Measurements from ENCODE around the gene PSPN.
"Not testable (repeated sequence)": the region's sequence is repeated elsewhere in the genome, so short reads cannot be mapped to it uniquely, and the experiment has no call there.

Gene PSPN

GRCh38 chr19:6402837-6403608 lies 27.3 kb upstream of the PSPN start:
- DNase-seq, result no peak

- no peak for DNase-seq
Measured at GRCh38 chr19:6402058-6402457, 26.3 kb upstream of the PSPN start.

DNA sequence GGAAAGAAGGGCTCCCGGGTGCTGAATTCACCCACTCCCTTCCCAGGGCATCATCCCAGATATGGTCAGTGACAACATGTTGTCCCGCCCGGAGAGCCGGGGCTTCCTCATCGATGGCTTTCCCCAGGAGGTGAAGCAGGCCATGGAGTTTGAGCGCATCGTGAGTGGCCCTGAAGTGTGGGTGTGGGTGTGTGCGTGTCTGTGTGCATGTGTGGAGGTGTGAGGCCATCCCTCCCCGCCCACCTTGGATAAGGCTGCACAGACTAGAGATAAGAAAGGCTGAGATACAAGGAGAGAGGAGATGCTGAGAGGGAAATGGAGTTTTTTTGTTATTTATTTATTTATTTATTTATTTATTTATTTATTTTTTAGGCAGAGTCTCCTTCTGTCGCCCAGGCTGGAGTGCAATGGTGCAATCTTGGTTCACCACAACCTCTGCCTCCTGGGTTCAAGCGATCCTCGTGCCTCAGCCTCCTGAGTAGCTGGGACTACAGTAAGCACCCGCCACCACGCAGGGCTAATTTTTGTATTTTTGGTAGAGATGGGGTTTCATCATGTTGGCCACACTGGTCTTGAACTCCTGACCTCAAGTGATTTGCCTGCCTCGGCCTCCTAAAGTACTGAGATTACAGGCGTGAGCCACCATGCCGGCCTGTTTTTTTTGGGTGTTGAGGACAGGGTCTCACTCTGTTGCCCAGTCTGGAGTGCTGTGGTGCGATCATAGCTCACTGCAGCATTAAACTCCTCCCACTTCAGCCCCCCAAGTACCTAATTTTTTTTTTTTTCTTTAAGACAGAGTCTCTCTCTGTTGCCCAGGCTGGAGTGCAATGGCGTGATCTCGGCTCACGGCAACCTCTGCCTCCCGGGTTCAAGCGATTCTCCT lies 24.6 kb upstream of the PSPN start:
- not testable (repeated sequence) for DNase-seq

GRCh38 chr19:6396305-6396704 lies 20.6 kb upstream of the PSPN start:
- DNase-seq, result no peak

- DNase-seq, result no peak
Measured at GRCh38 chr19:6394831-6395230, 19.1 kb upstream of the PSPN start.

GRCh38 chr19:6393983-6394412 lies 18.3 kb upstream of the PSPN start:
- DNase-seq, result peak; percentile 79

DNA sequence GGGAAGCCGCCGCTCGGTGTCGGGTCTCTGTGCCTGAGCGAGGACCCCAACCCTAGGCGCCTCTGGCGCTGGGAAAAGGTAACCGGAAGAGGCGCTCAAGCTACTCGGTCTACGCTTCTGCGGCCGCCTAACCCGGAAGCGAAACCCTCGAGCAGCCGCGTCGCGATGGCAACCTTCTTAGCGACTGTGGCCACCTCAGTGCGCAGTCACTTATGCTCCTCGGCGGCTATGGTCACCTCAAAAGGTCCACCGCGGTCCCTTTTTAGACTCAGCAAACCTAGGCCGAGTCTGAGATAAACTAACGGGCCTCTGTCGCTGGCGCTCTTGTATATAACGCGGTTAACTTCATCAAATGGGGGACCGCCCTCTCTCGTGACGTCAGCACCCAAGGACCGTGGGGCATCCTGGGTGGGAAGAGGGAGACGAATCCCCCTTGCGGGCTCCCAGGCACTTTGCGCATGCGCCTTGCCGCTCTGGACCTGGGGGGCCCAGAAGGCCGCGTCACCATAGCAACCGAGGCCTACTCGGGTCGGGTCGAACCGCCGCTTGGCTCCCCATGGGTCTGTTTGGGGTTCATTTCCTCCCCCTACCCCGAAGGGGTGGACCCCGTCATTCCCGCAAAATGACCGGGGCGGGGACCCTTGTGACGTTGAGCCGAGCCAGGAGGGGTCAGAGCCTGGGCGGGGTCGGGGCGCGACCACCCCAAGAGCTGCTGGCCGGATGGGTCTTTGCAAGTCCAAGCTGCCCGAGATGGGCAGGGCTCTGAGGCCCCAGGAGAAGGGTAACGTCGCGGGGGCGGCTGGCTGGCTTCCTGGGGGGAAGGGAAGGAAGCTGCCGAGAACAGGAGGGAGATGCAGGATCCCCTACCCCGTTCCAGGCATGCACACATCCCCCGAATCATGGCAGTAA lies 17.6 kb upstream of the PSPN start, which contains the start of gene GTF2F1:
TSS of gene GTF2F1 (minus strand) at position 91 of the 909 bp plus-strand sequence. CDS start 169 bp downstream, outside the sequence.
- peak; percentile 94 for DNase-seq

DNA sequence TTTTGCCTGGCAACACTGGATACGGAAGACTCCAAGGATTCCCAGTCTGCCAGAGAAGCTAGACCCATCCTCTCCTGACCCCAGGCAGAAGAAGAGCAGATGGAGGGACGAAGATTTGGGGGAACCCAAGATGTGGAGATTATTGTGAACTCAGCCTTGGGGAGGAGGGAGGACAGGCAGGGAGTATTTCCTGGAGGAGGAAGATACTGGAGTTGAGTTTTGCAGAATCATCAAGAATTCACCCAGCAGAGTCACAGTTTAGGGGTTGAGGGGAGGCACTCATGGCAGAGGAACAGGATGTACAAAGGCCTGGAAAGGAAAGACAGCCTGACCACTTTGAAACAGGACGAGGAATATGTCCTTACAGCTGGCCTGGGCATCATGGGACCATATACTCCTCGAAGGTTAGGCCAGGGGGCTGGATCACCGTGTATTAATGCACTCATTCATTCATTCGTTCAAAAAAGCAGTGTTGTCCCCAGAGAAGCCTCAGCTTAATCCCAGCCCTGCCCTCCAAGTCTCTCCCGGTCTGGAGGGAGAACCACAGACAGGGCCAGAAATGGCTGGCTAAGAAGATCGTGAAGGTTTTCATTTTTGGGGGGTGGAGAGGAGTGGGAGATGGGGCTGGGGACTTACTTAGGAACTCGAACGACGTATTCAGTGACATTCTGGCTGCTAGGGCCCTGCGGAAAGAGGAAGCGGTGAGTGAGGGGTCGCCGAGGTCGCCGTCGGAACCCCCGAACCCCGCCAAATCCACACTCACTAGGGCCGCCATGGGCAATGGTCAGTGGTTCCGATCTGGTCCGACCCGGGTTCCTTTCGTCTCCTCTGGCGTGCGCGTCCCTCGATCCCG lies 16.7 kb upstream of the PSPN start:
- no peak for DNase-seq

DNA sequence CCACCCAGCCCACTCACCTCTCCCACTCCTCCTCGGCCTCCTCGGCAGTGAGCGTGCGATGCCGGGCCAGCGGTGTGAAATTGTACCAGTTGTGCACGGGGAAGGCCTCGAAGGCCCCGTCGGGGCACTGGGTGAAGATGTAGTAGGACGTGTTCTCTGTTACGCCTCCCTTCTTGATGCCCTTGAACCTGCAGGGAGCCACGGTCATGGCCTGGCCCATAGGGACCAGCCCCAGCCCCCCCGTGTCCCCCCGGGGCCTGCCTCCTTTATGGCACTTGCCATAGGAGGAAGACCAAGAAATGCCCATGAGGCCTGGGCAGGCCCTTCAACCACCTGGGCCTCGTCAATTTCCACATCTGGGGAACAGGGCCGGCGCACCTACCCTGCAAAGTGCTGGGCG lies 11.6 kb upstream of the PSPN start:
- DNase-seq, result no peak

DNA sequence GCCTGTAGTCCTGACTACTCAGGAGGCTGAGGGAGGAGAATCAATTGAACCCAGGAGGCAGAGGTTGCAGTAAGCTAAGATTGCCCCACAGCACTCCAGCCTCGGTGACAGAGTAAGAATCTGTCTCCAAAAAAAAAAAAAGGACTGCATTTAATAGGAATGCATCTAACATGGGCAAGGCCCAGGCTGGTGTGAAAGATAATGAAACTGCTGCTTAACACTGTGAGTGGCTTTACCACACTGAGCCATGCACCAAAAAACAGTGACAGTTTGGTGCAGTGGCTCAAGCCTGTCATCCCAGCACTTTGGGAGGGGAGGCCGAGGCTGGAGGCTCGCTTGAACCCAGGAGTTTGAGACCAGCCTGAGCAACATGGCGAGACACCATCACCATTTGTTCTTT lies 8.6 kb upstream of the PSPN start:
- DNase-seq, result no peak

- DNase-seq, result no peak
Measured at GRCh38 chr19:6383188-6383587, 7.5 kb upstream of the PSPN start.

DNA sequence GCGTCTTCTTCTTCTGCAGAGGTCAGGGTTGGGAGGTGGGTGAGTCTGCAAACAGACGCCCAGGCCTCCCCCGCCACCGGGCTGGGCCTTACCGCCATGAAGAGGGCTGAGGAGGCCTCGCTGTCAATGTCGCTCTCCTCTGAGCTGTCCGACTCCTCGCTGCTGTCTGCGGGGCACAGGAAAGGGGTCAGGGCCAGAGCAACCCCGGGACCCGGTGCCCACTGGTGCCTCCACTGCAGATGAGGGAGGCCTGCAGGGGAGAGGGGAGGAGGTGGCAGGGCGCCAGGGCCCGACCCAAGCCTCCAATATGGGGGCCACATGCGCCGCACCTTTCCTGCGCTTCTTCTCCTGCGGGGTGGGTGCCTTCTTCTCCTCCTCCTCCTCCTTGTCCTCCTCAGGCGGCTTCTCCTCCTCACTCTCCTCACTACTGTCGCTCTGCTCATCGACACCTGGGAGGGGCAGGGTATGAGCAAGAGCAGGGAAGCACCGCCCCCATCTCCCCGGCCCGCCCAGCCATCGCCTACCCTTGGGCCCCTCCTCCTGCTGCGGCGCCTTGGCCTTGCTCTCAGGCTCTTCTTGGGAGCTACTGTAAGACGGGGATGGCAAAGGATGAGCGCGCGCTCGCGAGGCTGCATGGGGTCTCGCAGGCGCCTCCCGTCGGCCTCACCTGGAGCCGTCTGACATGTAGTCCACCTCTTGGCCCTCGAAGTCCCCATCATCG lies 5.5 kb upstream of the PSPN start:
- DNase-seq, result no peak

- no peak for DNase-seq
Measured at GRCh38 chr19:6379744-6380143, 4.0 kb upstream of the PSPN start.

- no peak for DNase-seq
Measured at GRCh38 chr19:6378486-6378885, 2.8 kb upstream of the PSPN start.

DNA sequence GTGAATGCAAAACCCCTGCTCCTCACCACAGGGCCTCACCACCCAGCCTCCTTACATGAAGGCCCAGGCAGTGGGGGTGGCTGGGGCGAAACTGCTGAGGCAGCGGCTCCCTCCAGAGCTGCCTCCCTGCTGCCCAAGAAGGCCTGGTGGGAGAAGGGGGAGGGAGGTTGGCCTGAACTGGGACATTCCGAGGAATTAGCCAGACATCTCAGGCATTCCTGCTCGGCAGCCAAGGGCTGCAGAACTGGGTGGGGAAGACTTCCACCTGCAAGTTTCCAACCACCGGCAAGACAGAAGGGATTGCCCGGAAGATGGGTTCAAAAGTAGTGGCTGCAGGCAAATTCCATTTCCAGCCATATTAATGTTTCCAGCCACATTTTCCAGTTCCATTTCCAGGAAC lies 2.3 kb upstream of the PSPN start:
- no peak for DNase-seq

GRCh38 chr19:6376512-6377190 lies 918 bp upstream of the PSPN start:
- DNase-seq, result no peak

- DNase-seq, result no peak
Measured at GRCh38 chr19:6374711-6375410, 872 bp downstream of the PSPN start.

- no peak for DNase-seq
Measured at GRCh38 chr19:6374161-6374709, 1.5 kb downstream of the PSPN start.

DNA sequence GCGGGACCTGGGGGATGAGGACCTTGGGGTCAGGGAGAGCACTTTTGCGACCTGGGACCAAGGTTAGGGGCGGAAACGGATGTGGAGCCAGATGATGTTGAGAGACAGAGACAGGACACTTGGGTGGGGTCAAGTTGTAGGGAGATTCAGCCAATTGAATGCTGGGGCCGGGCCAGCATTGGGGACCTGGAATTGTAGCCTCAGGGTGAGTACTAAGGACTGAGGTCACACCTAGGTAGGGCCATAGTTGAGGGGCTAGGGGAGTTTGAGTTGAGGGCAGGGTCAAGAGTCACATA lies 2.0 kb downstream of the PSPN start:
- no peak for DNase-seq

Measured in activated naive CD4-positive, alpha-beta T cell treated with anti-CD3 and anti-CD28 coated beads, Interleukin-2, amount 50 U/mL, for 16 hours (primary cell).